DMS153 (cell line): ENCODE measurements around the gene ESRRG.
"Not testable (repeated sequence)": the region's sequence is repeated elsewhere in the genome, so short reads cannot be mapped to it uniquely, and the experiment has no call there.

Source experiments
- DNase-seq: peaks from one replicate; lab custom pipeline; 2025; lab: John Stamatoyannopoulos, UW

Gene ESRRG

DNA sequence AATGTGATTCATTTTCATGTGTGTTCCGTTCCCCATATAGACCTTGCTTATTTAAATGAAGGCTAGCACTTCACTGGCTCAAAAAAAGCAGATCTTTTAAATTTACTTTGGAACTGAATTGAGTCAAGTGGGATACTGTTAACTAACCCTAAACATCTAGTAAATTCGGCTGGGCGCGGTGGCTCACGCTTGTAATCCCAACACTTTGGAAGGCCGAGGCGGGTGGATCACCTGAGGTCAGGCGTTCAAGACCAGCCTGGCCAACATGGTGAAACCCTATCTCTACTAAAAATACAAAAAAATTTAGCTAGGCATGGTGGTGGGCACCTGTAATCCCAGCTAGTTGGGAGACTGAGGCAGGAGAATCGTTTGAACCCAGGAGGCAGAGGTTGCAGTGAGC lies 19.2 kb downstream of the ESRRG start:
- not testable (repeated sequence) for DNase-seq

DNA sequence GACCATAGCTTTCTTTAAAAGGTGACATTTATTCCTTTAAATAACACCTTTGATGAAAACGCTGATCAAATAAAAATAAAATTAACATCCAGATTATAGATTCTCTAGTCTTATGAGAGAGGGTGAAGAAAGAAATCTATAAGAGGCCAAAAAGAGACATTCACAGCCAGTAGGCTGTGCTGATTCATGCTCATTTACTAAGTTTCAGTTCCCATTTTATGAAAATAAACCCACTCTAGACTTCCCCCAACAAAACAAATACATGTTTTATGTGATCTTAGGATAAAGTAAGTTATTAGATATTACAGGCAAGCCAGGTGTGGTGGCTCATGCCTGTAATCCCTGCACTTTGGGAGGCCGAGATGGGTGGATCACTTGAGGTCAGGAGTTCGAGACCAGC lies 21.1 kb downstream of the ESRRG start:
- no peak for DNase-seq

DNA sequence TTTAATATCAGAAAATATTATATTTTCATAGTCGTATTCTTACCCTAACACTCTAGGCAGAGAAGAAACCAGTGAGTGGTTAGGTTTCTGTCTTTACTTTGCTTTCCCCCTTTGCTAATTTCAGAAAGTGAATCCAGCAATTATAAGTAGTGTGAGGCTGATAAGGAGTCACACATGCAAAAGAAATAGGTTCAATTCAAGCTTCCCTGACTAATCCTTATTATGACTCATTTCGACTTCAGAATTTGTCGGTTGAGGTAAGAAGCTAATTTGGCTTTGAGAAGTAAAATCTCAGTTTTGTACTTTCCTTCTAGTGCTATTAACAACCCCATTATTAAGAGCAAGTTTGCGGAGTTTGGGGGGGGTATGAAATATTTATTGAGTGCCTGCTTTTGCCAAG lies 22.4 kb downstream of the ESRRG start:
- no peak for DNase-seq

GRCh38 chr1:216691710-216692109 lies 31.5 kb downstream of the ESRRG start:
- no peak for DNase-seq

DNA sequence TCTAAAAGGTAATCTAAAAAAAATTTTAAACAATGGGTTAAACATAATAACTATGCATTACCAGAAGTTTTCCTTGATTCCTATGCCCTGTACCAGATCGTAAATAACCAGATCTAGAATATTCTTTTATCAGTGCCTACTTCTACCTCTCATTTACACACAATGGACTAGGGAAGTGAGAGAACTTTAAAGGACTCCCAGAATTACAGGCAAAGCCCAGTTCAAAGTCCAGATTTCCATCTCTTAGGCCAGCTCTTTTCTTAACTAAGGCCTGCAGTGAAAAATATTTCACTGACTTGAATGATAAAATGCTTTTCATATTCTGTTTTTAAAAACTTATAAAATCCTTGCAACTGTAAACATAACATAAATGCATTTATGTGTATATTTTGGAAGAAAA lies 32.6 kb downstream of the ESRRG start:
- DNase-seq: no peak

- DNase-seq: no peak
Measured at GRCh38 chr1:216688127-216688657, 35.0 kb downstream of the ESRRG start.

DNA sequence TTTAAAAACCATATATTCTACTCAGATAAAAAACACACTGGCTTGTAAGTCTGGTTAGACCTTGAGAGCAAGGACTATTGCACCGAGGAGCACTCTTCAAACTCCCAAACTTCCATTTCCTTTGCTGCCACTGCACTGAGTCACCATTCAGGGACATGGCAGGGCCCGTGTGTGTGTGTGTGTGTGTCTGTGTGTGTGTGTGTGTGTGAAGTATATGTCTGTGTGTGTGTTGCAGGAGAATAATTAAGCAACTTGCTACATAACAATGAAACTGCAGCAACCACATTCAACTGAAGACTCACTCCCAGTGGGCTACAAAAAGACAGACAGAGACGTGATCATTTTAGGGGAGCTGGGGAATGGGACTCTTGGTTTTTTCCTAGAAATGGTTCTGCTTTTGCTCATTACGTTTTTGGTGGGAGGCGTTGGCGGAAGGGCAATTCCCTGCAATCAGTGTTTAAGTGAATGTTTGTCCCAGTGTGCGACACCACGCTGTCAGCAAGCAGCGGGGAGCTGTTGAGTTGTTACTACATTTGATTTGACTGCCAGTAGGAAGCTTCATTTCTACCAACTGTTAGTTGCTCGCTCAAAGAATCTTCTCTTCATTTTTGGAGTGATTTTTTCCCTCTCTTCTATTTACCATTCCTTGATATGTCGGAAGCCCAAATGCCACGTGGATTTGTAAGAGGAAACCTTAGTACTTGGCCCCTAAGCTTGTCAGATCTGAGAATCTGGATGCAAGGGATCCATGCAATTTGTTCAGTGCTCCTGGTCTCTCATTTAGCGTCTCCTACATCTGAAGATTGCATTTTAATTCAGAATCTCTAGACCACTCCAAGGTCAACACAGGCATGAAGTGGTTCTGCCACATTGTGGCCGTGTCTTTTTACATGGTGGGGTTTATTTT lies 36.1 kb downstream of the ESRRG start:
- DNase-seq: no peak

- no peak for DNase-seq
Measured at GRCh38 chr1:216682752-216683151, 40.5 kb downstream of the ESRRG start.

DNA sequence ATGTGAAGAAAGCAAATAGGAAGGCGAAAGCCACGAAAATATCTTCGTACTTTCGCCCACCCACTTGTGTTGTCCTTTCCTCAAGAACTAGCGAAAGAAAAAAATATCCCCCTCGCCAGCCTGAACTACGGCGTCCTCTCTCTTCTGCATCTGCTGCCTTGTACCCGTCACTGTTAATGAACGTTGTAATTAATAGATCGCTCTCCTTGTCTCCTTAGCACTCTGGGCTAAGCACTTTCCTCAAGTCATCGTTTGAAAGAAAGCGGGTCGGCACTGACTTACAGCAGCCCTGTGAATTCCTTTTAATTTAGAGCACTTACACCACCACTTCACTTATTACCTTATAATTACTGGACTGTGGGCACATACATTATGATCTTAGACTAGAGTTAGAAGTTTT lies 44.1 kb downstream of the ESRRG start:
- DNase-seq: no peak

DNA sequence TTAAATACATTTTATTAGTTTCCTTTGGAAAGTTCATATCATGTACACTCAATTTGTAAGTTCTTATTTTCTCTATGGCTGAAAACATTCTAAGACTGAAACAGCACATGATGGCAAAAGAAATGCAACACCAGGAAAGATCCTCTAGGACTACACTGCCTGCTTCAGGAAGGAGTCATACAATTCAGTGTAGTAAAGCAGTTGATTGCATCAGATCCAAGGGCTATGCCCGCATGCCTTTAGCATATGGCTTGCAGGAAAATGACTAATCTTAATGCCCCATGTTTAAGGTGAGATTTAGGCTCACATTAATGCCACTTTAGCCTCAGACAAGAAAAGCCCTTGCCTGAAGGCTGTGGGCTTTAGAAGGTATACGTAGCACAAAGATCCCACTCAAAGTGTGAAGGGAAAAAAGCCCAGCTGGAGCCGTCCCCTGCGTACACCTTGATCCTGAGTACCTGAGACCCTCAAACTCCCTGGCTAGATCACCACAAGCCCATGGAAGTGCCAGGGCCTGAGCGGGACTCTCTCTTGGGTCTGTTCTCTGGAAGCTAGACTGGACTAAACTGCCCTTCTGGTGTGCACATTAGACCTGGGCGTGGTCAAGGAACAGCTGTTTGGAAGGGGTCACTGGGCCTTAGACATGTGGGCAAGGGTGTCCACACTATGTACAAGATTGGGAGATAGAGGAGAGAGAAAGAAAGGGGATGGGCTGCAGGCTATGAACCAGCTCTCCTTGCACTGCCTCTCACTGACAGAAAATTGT lies 52.9 kb downstream of the ESRRG start:
- DNase-seq: no peak

- no peak for DNase-seq
Measured at GRCh38 chr1:216666441-216666840, 56.8 kb downstream of the ESRRG start.

DNA sequence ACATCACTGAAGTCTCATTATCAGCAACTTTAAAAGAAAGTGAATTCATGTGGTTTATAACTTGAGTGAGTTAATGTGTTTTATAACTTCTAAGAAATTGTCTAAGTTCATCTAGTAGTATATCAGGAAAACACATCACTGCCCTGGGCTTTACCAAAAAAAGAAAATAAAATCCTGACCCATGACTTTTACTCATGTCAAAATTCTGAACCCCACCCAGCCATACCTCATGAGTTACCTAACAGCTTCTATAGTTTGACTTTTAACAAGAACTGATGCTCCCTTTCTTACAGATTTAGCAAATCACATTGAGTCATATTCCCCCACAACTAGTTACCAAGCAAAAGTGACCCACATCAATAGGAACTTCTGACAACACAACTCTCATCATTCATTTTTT lies 57.4 kb downstream of the ESRRG start:
- no peak for DNase-seq

DNA sequence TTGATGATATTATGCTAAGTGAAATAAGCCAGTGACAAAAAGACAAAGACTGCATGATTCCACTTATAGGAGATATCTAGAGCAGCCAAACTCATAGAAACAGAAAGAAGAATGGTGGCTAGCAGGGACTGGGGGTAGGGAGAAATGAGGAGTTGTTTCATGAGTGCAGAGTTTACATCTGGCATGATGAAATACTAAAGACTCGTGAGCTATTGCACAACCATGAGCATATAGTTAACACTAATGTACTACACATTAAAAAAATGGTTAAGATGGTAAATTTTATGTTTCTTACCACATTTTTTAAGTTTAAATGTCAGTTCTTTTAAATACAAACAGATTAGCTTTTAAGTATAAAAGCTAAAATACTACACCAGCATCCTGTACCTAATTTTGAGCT lies 57.8 kb downstream of the ESRRG start:
- DNase-seq: no peak

GRCh38 chr1:216662681-216663080 lies 60.5 kb downstream of the ESRRG start:
- no peak for DNase-seq

DNA sequence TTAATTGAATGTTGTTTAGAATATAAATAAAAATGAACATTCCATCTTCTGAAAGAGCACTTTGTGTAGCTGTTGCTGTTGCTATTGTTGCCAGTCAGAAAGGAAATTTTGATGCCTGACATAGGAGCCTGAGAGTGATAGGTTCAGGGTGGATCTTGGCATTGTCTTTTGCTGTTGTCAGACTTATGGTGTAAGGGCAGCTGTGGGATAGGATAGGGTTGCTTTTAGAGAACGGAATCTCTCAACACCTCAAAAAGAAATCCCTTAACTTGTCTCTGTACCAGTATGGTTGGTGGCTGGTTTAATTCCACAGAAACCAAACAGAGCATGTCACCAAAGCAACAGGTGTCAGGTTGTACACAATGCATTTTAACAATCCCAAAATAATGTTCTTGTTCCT lies 62.7 kb downstream of the ESRRG start:
- no peak for DNase-seq

GRCh38 chr1:216653001-216653400 lies 70.2 kb downstream of the ESRRG start:
- DNase-seq: no peak

DNA sequence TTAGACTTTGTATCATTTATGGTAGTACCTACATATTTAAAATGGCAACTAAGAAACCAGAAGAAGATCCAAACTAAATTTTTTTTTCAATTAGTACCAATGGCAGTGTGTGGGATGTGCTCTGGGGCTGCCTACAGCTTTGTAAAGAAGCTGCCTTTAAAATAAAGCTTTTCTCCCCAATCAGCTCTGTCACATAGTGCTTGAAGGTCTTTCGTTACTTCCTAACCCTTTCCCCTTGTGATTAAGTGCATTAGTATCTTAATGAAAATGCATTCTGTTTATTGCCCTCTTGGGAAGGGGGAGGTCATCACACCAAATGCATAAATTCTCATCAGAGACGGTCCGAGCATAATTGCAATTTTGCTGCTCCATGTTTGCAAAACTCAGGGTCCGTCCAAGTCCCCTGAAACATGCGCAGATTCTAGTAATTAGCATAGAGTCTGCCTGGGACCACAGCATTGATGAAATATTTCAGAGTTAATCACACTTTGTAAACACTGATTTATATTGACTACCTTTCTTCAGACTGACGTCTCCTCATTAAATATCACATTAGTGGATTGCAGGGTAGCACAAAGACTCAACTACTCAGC lies 71.3 kb downstream of the ESRRG start:
- no peak for DNase-seq

DNA sequence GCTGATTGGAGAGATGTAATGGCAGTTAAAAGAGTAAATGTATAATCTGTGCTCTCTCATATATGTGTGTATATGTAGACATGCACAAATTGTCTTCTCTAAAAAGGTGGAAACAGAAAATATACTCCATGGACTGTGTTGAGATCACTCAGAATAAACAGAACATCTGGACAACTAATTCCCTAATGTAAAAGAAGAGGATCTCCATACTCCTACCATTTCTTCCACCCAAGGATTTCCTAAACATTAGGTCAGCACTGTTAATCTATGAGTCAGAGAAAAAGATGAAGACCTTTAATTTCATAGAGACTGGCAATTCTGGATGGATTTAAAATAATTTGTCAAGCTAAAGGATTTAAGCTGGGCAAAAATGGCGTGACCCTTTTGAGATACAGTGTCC lies 80.1 kb downstream of the ESRRG start:
- DNase-seq: no peak

- no peak for DNase-seq
Measured at GRCh38 chr1:216641669-216642460, 81.4 kb downstream of the ESRRG start.

- no peak for DNase-seq
Measured at GRCh38 chr1:216640100-216640499, 83.1 kb downstream of the ESRRG start.

DNA sequence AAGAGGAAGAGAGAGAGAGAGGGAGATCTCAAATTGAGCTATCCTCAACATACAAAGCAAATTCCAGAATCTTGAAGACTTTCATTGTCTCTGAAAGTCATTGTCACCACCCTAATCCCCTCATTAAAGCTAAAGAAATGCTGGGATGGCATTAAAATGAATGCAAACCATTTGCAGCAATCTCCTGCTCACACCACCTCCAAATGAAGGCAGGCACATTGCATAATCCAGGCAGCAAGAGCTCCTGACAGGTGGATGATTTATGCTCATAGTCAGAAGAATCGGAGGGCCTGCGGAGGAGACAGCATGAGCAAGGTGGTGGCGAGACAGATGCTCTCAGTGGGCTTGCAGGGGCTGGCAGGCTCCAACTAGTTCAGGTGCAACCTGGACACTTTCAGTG lies 90.2 kb downstream of the ESRRG start:
- no peak for DNase-seq

GRCh38 chr1:216630532-216630931 lies 92.7 kb downstream of the ESRRG start:
- no peak for DNase-seq
